Activated CD4-positive, CD25-positive, alpha-beta regulatory T cell (primary cell): ENCODE results near the gene OBSCN.

Experiments
- DNase-seq, 4 experiments: peaks; one replicate each; lab custom pipeline; 2025; lab: John Stamatoyannopoulos, UW

OBSCN gene

GRCh38 chr1:228207851-228208821, at the start of gene OBSCN:
Gene OBSCN (plus strand): TSS chr1:228208044. CDS start chr1:228211784, 3,740 bp downstream.
- DNase-seq = no peak

- DNase-seq = no peak
Measured at GRCh38 chr1:228158151-228159007, 49.5 kb upstream of the OBSCN start.

GRCh38 chr1:228159008-228159665, 48.7 kb upstream of the OBSCN start:
- no peak for DNase-seq

GRCh38 chr1:228160201-228160761, 47.6 kb upstream of the OBSCN start:
- no peak for DNase-seq

GRCh38 chr1:228161362-228161761, 46.5 kb upstream of the OBSCN start:
- DNase-seq = no peak

- no peak for DNase-seq
Measured at GRCh38 chr1:228161866-228162265, 46.0 kb upstream of the OBSCN start.

- DNase-seq = no peak
Measured at GRCh38 chr1:228162286-228163006, 45.4 kb upstream of the OBSCN start.

- DNase-seq = no peak
Measured at GRCh38 chr1:228163007-228163753, 44.7 kb upstream of the OBSCN start.

GRCh38 chr1:228163776-228164519, 43.9 kb upstream of the OBSCN start:
- no peak for DNase-seq

GRCh38 chr1:228164561-228165371, 43.1 kb upstream of the OBSCN start:
- no peak for DNase-seq

- peak; percentile 98 to 99 (median 98) for DNase-seq
Measured at GRCh38 chr1:228165372-228166169, 42.3 kb upstream of the OBSCN start, which contains the start of gene IBA57. Gene IBA57 (plus strand): TSS chr1:228165804. CDS start chr1:228165817, 13 bp downstream.

- DNase-seq = no peak
Measured at GRCh38 chr1:228166170-228166936, 41.5 kb upstream of the OBSCN start.

GRCh38 chr1:228168563-228169270, 39.1 kb upstream of the OBSCN start:
- DNase-seq = no peak

GRCh38 chr1:228169345-228169744, 38.5 kb upstream of the OBSCN start:
- no peak for DNase-seq

- DNase-seq = no peak
Measured at GRCh38 chr1:228170666-228171065, 37.2 kb upstream of the OBSCN start.

GRCh38 chr1:228171221-228171891, 36.5 kb upstream of the OBSCN start:
- no peak for DNase-seq
